Measurements from ENCODE around the gene KRTAP10-5. TPM values are rescaled to one million over a fixed set of nuclear protein-coding genes. Genes with fewer than 3 reads are reported as not detected.

The KRTAP10-5 gene
- total RNA-seq, 1 donor from 2014 or later: not detected

DNA sequence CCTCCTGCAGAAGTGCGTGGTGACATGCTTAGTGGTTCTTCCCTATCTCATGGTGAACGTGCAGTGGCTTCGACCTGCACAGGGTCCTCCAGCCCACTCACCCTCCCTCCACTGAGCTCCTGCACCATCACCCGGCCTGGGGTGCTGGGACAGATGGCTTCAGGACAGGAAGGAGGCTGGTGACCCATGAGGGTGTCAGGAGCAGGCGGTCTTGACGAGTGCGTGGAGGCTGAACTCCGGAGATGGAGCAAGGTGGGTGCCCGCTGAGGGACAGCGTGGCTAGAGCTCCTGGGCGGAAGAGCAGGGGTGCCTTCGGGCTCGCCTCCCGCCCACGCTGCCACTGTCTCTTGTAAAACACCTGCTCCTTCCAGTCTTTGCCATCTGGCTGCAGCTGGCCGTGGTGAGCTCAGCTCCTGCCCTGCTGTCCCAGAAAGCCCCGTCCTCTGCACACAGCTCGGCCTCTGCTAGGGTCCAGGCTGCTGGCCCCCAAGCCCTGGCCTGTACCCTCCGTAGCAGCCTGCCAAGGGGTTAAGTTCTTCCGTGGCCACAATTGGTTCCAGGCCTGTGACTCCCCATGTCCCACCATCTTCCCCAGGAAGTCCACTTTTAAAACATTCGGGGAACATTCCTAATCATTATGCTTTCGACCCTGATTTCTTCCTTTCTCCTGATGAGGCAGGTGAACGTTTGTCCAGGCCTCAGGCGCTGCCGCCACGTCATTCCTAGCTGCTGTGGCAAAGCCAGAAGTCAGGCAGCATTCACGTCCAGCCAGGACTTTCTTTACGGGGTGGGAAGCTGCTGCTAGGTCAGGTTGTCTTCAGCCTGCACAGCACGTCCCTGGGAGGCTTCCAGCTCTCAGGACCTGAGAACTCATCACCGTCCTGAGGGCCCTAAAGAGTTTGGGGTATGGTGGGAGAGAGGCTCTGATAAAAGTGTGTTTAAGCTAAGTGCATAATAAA, 48.5 kb downstream of the KRTAP10-5 start:
- DNase-seq (ENCODE audit: extremely low read depth, low read depth, low spot score): no peak

DNA sequence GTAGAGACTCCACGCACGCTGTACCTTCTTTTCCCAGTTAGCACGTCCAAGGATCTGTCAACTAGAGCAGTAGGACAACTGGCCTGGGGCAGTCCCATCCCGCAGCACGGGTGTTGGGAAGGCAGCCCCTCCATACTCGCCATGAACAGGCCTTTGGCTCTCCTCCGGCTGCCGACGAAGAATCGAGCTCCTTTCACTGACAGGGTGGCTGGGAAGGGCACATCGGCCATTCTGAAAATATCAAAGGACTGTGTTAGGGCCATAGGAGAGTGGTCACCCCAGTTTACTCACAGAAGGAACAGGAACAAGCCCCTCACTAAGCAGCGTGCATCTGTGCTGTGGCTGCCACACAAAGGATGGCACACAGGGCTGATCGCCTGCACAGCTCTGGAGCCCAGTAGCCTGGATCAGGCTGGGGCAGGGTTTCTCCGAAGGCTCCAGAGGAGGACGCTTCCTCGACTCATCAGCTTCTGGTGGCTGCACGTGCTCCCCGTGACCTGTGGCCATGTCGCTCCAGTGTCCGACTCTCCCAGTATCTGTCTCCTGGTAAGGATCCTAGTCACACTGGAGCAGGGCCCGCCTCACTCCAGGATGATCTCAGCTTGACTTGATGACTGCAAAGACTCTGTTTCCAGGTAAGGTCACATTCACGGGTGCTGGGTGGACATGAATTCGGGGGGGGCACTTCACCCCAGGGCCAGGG, 49.4 kb downstream of the KRTAP10-5 start:
- DNase-seq (ENCODE audit: extremely low read depth, low read depth, low spot score): no peak

DNA sequence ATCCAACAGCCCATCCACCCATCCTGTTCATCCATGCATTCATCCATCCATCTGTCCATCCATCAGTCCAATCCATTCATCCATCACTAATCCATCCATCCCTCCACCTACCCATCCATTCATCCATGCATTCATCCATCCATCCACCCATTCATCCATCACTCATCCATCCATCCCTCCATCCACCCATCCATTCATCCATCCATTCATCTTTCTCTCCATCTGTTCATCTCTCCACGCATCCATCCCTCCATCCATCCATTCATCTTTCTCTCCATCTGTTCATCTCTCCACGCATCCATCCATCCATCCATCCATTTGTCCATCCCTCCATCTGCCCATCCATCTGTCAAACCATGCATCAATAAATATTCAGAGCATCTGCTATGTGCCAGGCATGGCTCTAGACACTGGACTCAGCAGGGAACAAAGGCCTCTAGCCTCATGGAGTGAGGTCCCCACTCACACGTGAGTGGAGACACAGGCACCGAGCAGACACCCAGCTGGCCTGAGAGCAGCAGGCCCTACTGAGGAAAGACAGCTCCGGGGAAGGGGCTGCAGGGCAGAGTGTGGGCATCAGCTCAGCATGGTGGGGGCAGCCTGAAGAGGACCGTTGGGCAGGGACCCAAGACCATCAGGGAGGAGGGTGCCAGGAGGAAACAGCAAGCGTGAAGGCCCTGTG, 50.0 kb downstream of the KRTAP10-5 start:
- no peak for DNase-seq (ENCODE audit: extremely low read depth, low read depth, low spot score)

DNA sequence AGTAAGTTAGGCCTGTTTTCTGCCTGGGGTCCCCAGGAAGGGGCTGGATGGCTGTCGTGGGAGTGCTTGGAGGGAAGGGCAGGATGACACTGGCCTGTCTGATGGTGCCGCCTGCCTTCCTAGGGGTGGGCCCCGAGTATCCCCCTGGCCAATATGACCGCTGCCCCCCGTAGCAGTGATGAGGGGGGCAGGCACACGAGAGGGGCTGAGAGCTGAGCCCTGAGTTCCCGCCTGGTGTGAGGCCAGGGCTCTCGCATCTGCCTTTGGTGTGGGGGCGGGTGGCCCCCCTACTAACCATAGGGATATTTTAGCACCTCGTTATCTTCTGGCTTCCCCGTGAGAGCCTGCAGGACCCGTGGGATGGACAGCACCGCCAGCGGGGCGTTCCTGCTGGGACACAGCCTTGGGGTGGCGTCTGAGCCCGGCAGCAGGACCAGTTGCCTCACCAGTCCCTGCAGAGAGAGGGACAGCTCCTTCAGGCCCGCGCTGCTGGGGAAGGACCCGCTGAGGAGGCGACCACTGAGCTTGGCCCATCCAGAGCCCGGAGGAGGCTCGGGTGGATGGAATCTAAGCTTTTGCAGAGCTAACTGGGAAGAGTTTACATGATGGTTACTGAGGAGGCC, 50.8 kb downstream of the KRTAP10-5 start:
- DNase-seq (ENCODE audit: extremely low read depth, low read depth, low spot score): no peak

Other genes with a start within 250 kb of the KRTAP10-5 start
- gene CFAP410, start 241.2 kb downstream of the KRTAP10-5 start, total RNA-seq: 14.8 and 19.3 TPM in 2 replicates
- 3.4 and 5.7 TPM in 2 replicates for gene TRPM2, start 227.0 kb downstream of the KRTAP10-5 start, total RNA-seq
- 9.8 and 10.4 TPM in 2 replicates for gene LRRC3, start 125.1 kb downstream of the KRTAP10-5 start, total RNA-seq
- not detected in 2 replicates for gene KRTAP10-1, start 40.4 kb downstream of the KRTAP10-5 start, total RNA-seq
- not detected in 2 replicates for gene KRTAP10-2, start 29.1 kb downstream of the KRTAP10-5 start, total RNA-seq
- not detected in 2 replicates for gene KRTAP10-3, start 21.8 kb downstream of the KRTAP10-5 start, total RNA-seq
- gene KRTAP10-4, start 6.9 kb downstream of the KRTAP10-5 start, total RNA-seq: not detected in 2 replicates
- not detected in 2 replicates for gene KRTAP10-6, start 11.9 kb upstream of the KRTAP10-5 start, total RNA-seq
- not detected in 2 replicates for gene KRTAP10-7, start 20.0 kb upstream of the KRTAP10-5 start, total RNA-seq
- gene KRTAP10-8, start 31.5 kb upstream of the KRTAP10-5 start, total RNA-seq: not detected in 2 replicates
- not detected in 2 replicates for gene KRTAP10-9, start 46.5 kb upstream of the KRTAP10-5 start, total RNA-seq
- not detected in 2 replicates for gene KRTAP10-10, start 56.8 kb upstream of the KRTAP10-5 start, total RNA-seq
- gene KRTAP10-11, start 65.8 kb upstream of the KRTAP10-5 start, total RNA-seq: not detected in 2 replicates
- gene KRTAP12-4, start 74.1 kb upstream of the KRTAP10-5 start, total RNA-seq: not detected in 2 replicates
- gene KRTAP12-3, start 77.3 kb upstream of the KRTAP10-5 start, total RNA-seq: not detected in 2 replicates
- gene KRTAP12-2, start 86.3 kb upstream of the KRTAP10-5 start, total RNA-seq: not detected in 2 replicates
- not detected in 2 replicates for gene KRTAP12-1, start 101.6 kb upstream of the KRTAP10-5 start, total RNA-seq
- gene KRTAP10-12, start 116.6 kb upstream of the KRTAP10-5 start, total RNA-seq: not detected in 2 replicates
- gene TSPEAR, start 131.0 kb upstream of the KRTAP10-5 start, total RNA-seq: 0.12 TPM in 1 of 2 replicates, not detected in the other
- gene UBE2G2, start 221.2 kb upstream of the KRTAP10-5 start, total RNA-seq: 42.6 and 74.9 TPM in 2 replicates
- gene SUMO3, start 237.5 kb upstream of the KRTAP10-5 start, total RNA-seq: 59.8 and 79.2 TPM in 2 replicates